H1 (cell line): ENCODE results near the gene RMND5B. TPM values are rescaled to one million over a fixed set of nuclear protein-coding genes. Genes with fewer than 3 reads are reported as not detected.

Source experiments
- ASH2L ChIP-seq: fragments of 200-600, 300-600 bp; sonication (generic); IDR thresholded peaks from one replicate; pipeline ENCODE4 v1.7.1; 2017; ENCODE audit warnings: low read length
- BACH1 ChIP-seq: IDR thresholded peaks from 2 replicates; pipeline ENCODE4 v1.6.1; 2012; ENCODE audit warnings: low read length, improper control_type of control experiment
- BRCA1 ChIP-seq: IDR thresholded peaks from 2 replicates; pipeline ENCODE4 v1.6.1; 2012; ENCODE audit warnings: low read depth, low read length, improper control_type of control experiment
- CHD1 ChIP-seq: IDR thresholded peaks from 2 replicates; pipeline ENCODE4 v1.6.1; 2012; ENCODE audit warnings: low read depth, low read length, improper control_type of control experiment
- CREB1 ChIP-seq: IDR thresholded peaks from 2 replicates; pipeline ENCODE4 v1.6.1; 2012; ENCODE audit warnings: inconsistent platforms
- E2F6 ChIP-seq: IDR thresholded peaks from 2 replicates; pipeline ENCODE4 v1.6.1; 2012; ENCODE audit warnings: inconsistent platforms
- GABPA ChIP-seq: IDR thresholded peaks from 2 replicates; pipeline ENCODE4 v1.6.1; 2011; ENCODE audit warnings: mild to moderate bottlenecking, low read length, moderate library complexity, borderline replicate concordance; ENCODE audit not compliant: insufficient read depth
- GTF2F1 ChIP-seq: IDR thresholded peaks from 2 replicates; pipeline ENCODE4 v1.6.1; 2012; ENCODE audit warnings: low read depth, low read length, improper control_type of control experiment, borderline replicate concordance
- HDAC6 ChIP-seq: IDR thresholded peaks from one replicate; pipeline ENCODE4 v1.7.1; 2012; ENCODE audit warnings: low read depth, mild to moderate bottlenecking, inconsistent platforms, low read length, moderate library complexity
- JUN ChIP-seq: IDR thresholded peaks from 2 replicates; pipeline ENCODE4 v1.6.1; 2011; ENCODE audit warnings: low read depth, mild to moderate bottlenecking, improper control_type of control experiment, low read length
- KDM1A ChIP-seq: fragments of 200-600, 300-600 bp; sonication (generic); IDR thresholded peaks from 2 replicates; pipeline ENCODE4 v1.7.1; 2016; ENCODE audit warnings: mild to moderate bottlenecking, low read length, borderline replicate concordance
- KDM4A ChIP-seq: IDR thresholded peaks from one replicate; pipeline ENCODE4 v1.7.1; 2012; ENCODE audit warnings: low read depth, mild to moderate bottlenecking, moderate library complexity, low read length, inconsistent platforms; ENCODE audit not compliant: severe bottlenecking
- KDM5A ChIP-seq: fragments of 200-600 bp; IDR thresholded peaks from 2 replicates; pipeline ENCODE4 v1.7.1; 2012; ENCODE audit warnings: mild to moderate bottlenecking, low read length, inconsistent platforms, mixed read lengths
- MAFK ChIP-seq: IDR thresholded peaks from 2 replicates; pipeline ENCODE4 v1.6.1; 2012; ENCODE audit warnings: low read depth, mild to moderate bottlenecking, improper control_type of control experiment, low read length
- NRF1 ChIP-seq: IDR thresholded peaks from 2 replicates; pipeline ENCODE4 v1.6.1; 2011; ENCODE audit warnings: mild to moderate bottlenecking, low read depth, low read length, improper control_type of control experiment
- POLR2A ChIP-seq, 2 experiments: IDR thresholded peaks; 1 replicate in 1 of 2; 2 replicates in 1 of 2; pipeline ENCODE4 v1.6.1; 2011; ENCODE audit warnings: low read depth in 2 of 2, low read length in 2 of 2, mild to moderate bottlenecking in 2 of 2; ENCODE audit errors: control extremely low read depth in 1 of 2
- RAD21 ChIP-seq, 2 experiments: IDR thresholded peaks in 1 of 2; conservative IDR thresholded peaks in 1 of 2; 2 replicates each; pipeline ENCODE4 v1.6.1; 2011; ENCODE audit warnings: low read depth in 2 of 2, low read length in 2 of 2, improper control_type of control experiment in 1 of 2, inconsistent platforms in 1 of 2, mild to moderate bottlenecking in 1 of 2, moderate library complexity in 1 of 2
- SIN3A ChIP-seq, 2 experiments: IDR thresholded peaks in 1 of 2; conservative IDR thresholded peaks in 1 of 2; 2 replicates each; pipeline ENCODE4 v1.6.1; 2011 to 2012; ENCODE audit warnings: low read length in 2 of 2, improper control_type of control experiment in 1 of 2, low read depth in 1 of 2, mild to moderate bottlenecking in 1 of 2
- SP1 ChIP-seq: IDR thresholded peaks from 2 replicates; pipeline ENCODE4 v1.6.1; 2011; ENCODE audit warnings: low read depth, low read length
- SP2 ChIP-seq: IDR thresholded peaks from 2 replicates; pipeline ENCODE4 v1.6.1; 2012; ENCODE audit warnings: mild to moderate bottlenecking, low read length, inconsistent platforms
- TAF7 ChIP-seq: optimal IDR thresholded peaks from 2 replicates; pipeline ENCODE3; 2011; ENCODE audit warnings: low read depth, mild to moderate bottlenecking, inconsistent platforms, low read length, moderate library complexity, borderline replicate concordance
- TEAD4 ChIP-seq: IDR thresholded peaks from 2 replicates; pipeline ENCODE4 v1.6.1; 2012; ENCODE audit warnings: low read depth, low read length, inconsistent platforms, mixed read lengths
- YY1 ChIP-seq: IDR thresholded peaks from 2 replicates; pipeline ENCODE4 v1.6.1; 2011; ENCODE audit warnings: low read depth, mild to moderate bottlenecking, low read length
- ZNF274 ChIP-seq: IDR thresholded peaks from 2 replicates; pipeline ENCODE4 v1.7.0; 2012; ENCODE audit warnings: low read length, borderline replicate concordance; ENCODE audit errors: extremely low read depth
- polyA plus RNA-seq, 7 experiments: library from polyadenylated mRNA; depleted of rRNA in 3 of 7; stranded (reverse) in 5 of 7; unstranded in 2 of 7; fragments of >200 nt in 5 of 7; fragments of 200-250 nt in 2 of 7; gene quantifications; 1 replicate in 5 of 7; 2 replicates in 1 of 7; 4 replicates in 1 of 7; pipeline versions ENCODE4 v1.2.1 to v1.2.3, GENCODE V29; 2011 to 2013; ENCODE audit warnings: missing spikeins in 2 of 7, mixed read lengths in 2 of 7
- total RNA-seq: library from RNA; stranded (reverse); fragmentation: NEBNext Ultra II Directional; extraction: Animal tissue kit (Norgen Biotek cat#: 25700); gene quantifications from 2 replicates; pipeline ENCODE4 v1.2.1, GENCODE V29; 2021
- TF ChIP-seq, protein P1 (sequence below): IDR thresholded peaks from 2 replicates; pipeline ENCODE4 v1.6.1; 2011; ENCODE audit warnings: low read depth, mild to moderate bottlenecking, low read length; ENCODE audit not compliant: insufficient read depth

The RMND5B gene
- total and polyA plus RNA-seq, 2 of the 8 experiments (the other 6 are each of a cell fraction or from before 2014, with no cell fraction given) = 75.9 to 90.2 TPM

DNA sequence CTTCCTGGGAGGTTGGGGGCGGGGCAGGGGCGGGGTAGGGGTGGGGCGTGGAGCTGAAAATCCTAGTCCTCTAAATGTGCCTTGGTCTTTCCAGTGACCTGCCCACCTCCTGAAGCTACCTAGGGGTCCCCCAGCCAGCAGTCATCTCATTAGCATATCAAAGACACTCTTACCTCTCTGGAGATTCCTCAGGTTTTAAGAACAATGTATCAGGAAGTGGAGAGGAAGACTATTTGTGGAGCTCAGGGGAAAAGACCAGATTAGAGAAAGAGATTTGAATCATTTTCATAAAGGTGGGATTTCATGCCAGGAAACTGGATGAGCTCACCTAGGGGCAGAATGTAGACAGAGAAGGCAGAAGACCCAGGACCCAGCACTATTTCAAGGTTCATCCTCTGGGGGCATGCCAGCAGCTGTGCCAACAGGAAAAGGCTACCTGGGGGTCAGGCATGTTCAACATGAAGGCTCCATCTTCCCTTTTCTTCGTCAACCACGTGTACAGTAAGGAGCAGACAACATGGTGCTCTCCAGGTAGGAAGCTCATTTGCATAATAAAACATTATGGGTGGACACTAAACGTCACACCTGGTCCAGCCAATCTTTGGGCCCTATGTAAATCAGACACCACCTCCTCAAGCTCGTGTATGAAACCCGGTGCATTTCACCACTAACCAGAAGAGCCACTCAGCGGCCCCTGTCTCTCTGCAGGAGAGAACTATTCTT is 49.5 kb downstream of the RMND5B start (continued):
- TF ChIP-seq TAF7 = no peak
- TF ChIP-seq, protein P1, sequence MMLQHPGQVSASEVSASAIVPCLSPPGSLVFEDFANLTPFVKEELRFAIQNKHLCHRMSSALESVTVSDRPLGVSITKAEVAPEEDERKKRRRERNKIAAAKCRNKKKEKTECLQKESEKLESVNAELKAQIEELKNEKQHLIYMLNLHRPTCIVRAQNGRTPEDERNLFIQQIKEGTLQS = no peak
- TF ChIP-seq E2F6 = peak; percentile 55; the same call in 1 of the 2 replicates
- peak; percentile 75 for TF ChIP-seq CREB1
- peak; percentile 45 to 73 for TF ChIP-seq POLR2A (IDR thresholded peaks at IDR 0.05; ENCODE audit: control extremely low read depth in 1 of 2, low read depth in 2 of 2, low read length in 2 of 2)
- 0 out of 2 replicates have a peak, but pooled peaks have one; percentile 35 for TF ChIP-seq TEAD4
- TF ChIP-seq KDM5A = no peak
- no peak for TF ChIP-seq KDM1A
- no peak for TF ChIP-seq MAFK
- no peak for TF ChIP-seq SIN3A (conservative IDR thresholded peaks at IDR 0.05 in 1 of 2, IDR thresholded peaks at IDR 0.05 in 1 of 2; ENCODE audit: low read depth in 1 of 2, low read length in 2 of 2)
- no peak for TF ChIP-seq NRF1
- TF ChIP-seq SP2 = no peak
- no peak for TF ChIP-seq RAD21 (IDR thresholded peaks at IDR 0.05 in 1 of 2, conservative IDR thresholded peaks at IDR 0.05 in 1 of 2; ENCODE audit: low read depth in 2 of 2, low read length in 2 of 2)
- no peak for TF ChIP-seq GABPA
- TF ChIP-seq KDM4A = no peak
- TF ChIP-seq JUN = no peak
- no peak for TF ChIP-seq GTF2F1
- no peak for TF ChIP-seq CHD1
- TF ChIP-seq BACH1 = no peak
- no peak for TF ChIP-seq HDAC6
- peak; percentile 84 for TF ChIP-seq YY1
- no peak for TF ChIP-seq ZNF274
- TF ChIP-seq ASH2L = peak; percentile 98
- no peak for TF ChIP-seq BRCA1
- peak; percentile 43 for TF ChIP-seq SP1
